GM12891 (cell line): ENCODE results near the gene GFM2.
A peak's percentile ranks its signal among the peaks of the same experiment; 100 is the strongest.
"Not testable (repeated sequence)": the region's sequence is repeated elsewhere in the genome, so short reads cannot be mapped to it uniquely, and the experiment has no call there.

Experiments used
- DNase-seq: peaks from one replicate; pipeline ENCODE4 v3.0.0; 2011; ENCODE audit warnings: low spot score; ENCODE audit not compliant: insufficient read length
- FAIRE-seq: peaks from 2 replicates; lab custom pipeline; 2011; peaks lifted over from hg19 to GRCh38; lab: Jason Lieb, UNC
- PAX5 ChIP-seq: IDR thresholded peaks from 2 replicates; pipeline ENCODE4 v1.6.1; 2011; ENCODE audit warnings: low read length, moderate library complexity, mild to moderate bottlenecking; ENCODE audit not compliant: insufficient read depth, severe bottlenecking
- POLR2A ChIP-seq: IDR thresholded peaks from 2 replicates; pipeline ENCODE4 v1.6.1; 2011; ENCODE audit warnings: low read depth, low read length, control low read depth
- POLR2AphosphoS5 ChIP-seq: IDR thresholded peaks from 2 replicates; pipeline ENCODE4 v1.6.1; 2011; ENCODE audit warnings: low read depth, low read length, control low read depth
- POU2F2 ChIP-seq: IDR thresholded peaks from 2 replicates; pipeline ENCODE4 v1.6.1; 2011; ENCODE audit warnings: low read depth, mild to moderate bottlenecking, control low read depth, low read length, moderate library complexity
- SPI1 ChIP-seq: IDR thresholded peaks from 2 replicates; pipeline ENCODE4 v1.6.1; 2011; ENCODE audit warnings: low read depth, low read length, control low read depth
- TAF1 ChIP-seq: IDR thresholded peaks from 2 replicates; pipeline ENCODE4 v1.6.1; 2011; ENCODE audit warnings: low read depth, low read length, control low read depth

The GFM2 gene

DNA sequence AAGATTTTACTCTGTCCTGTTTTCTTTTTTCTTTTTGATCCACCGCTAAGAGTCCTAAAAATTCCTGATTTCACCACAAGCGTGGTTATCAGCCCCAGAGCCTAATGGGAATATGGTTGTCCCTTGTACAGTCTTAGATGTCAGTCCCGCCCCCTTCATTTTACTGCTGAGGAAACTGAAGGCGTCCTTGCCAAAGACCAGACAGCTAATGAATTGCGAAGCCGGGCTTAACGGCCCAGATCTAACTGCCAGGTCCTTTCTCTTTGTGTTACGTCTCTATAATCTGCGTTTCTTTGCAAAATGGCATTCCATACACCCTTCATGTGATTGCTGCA lies 629 bp upstream of the GFM2 start:
- TF ChIP-seq POU2F2 = no peak
- TF ChIP-seq POLR2A = no peak
- no peak for TF ChIP-seq SPI1
- no peak for TF ChIP-seq PAX5
- no peak for TF ChIP-seq POLR2AphosphoS5
- TF ChIP-seq TAF1 = no peak
- FAIRE-seq (no peak), DNase-seq (no peak)

- TF ChIP-seq TAF1 = no peak
- no peak for TF ChIP-seq SPI1
- TF ChIP-seq POLR2AphosphoS5 = no peak
- no peak for TF ChIP-seq POLR2A
- TF ChIP-seq PAX5 = no peak
- no peak for TF ChIP-seq POU2F2
- FAIRE-seq (peak; percentile 64), DNase-seq (peak; percentile 39)
Measured at GRCh38 chr5:74766418-74766848, 484 bp downstream of the GFM2 start.

- FAIRE-seq = no peak
- TF ChIP-seq POLR2AphosphoS5 (no peak), POU2F2 (no peak), POLR2A (no peak), TAF1 (no peak), SPI1 (no peak), PAX5 (no peak)
- no peak for DNase-seq
Measured at GRCh38 chr5:74765929-74766328, 988 bp downstream of the GFM2 start.

DNA sequence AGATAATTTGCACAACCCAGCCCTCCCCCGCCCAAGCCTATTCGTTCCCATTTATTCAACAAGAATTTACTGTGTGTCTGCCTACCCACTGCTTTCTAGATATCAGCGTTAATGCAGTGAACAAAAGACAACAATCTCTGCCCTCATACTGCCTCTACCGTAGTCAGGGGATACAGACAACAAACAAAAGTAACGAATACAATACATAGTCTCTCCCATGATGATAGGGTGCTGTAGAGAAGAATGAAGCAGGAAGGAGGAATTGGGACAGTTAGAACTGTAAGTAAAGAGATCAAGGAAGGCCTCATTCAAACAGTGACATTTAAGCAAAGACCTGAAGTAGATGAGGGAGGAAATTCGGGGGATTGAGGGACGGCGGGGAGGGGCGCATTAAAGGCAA lies 1.7 kb downstream of the GFM2 start:
- FAIRE-seq (no peak), DNase-seq (no peak)
- no peak for TF ChIP-seq SPI1

GRCh38 chr5:74763504-74763903 lies 3.4 kb downstream of the GFM2 start:
- DNase-seq = no peak
- TF ChIP-seq PAX5 (no peak), POU2F2 (no peak), TAF1 (no peak), POLR2A (no peak), POLR2AphosphoS5 (no peak), SPI1 (no peak)
- no peak for FAIRE-seq

GRCh38 chr5:74762599-74762998 lies 4.3 kb downstream of the GFM2 start:
- TF ChIP-seq POLR2AphosphoS5 (no peak), TAF1 (no peak), POLR2A (no peak), POU2F2 (no peak), PAX5 (no peak), SPI1 (no peak)
- FAIRE-seq (no peak), DNase-seq (no peak)

DNA sequence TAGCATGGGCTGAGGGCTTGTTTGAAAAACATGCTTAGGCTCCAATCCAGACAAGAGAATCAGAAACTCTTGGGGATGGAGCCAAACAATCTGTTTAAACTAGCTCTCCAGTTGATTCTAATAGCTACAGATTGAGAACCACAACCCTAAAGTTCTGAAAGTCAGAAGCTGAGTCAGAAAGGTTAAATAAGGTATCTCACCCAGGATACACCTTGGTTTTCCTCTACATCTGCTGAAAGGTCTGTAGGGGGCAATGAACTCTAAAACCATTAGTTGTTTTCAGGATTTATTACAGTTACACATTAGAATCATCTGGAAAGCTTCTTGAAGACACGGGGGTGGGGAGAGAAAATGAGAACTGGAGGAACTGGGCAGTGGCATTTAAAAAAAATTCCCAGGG lies 5.7 kb downstream of the GFM2 start:
- FAIRE-seq (no peak), DNase-seq (no peak)
- TF ChIP-seq POLR2AphosphoS5 = no peak
- TF ChIP-seq POLR2A = no peak
- TF ChIP-seq POU2F2 = no peak
- no peak for TF ChIP-seq TAF1
- no peak for TF ChIP-seq PAX5
- no peak for TF ChIP-seq SPI1

- not testable (repeated sequence) for DNase-seq, FAIRE-seq
Measured at GRCh38 chr5:74748742-74749141, 18.2 kb downstream of the GFM2 start.

- TF ChIP-seq POU2F2 = no peak
- no peak for TF ChIP-seq PAX5
- TF ChIP-seq SPI1 = no peak
- no peak for TF ChIP-seq POLR2AphosphoS5
- no peak for TF ChIP-seq TAF1
- TF ChIP-seq POLR2A = no peak
- FAIRE-seq (no peak), DNase-seq (no peak)
Measured at GRCh38 chr5:74738406-74738805, 28.5 kb downstream of the GFM2 start.

GRCh38 chr5:74736759-74737158 lies 30.2 kb downstream of the GFM2 start:
- FAIRE-seq (no peak), DNase-seq (no peak)
- TF ChIP-seq POU2F2 (no peak), POLR2AphosphoS5 (no peak), PAX5 (no peak), POLR2A (no peak), SPI1 (no peak)

DNA sequence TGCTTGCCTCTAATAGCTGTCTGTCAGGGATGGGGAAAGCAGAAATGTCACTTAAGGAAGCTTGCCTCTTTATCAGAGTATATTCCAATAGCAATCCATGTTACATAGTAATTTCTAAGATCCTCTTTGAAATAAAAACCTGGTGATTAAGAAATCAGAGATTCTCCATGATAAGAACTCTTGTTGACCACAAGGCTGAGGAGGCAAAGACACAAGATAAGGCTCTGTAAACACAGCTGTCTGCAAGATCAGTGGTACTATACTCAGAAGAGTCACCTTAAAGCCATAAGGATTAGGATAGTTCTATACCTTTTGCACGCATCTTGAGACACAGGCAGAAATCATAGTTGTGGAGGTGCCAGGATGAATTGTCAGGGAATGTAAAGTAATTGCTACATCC lies 41.6 kb downstream of the GFM2 start:
- TF ChIP-seq POLR2AphosphoS5 = no peak
- no peak for TF ChIP-seq SPI1
- TF ChIP-seq POLR2A = no peak
- no peak for TF ChIP-seq PAX5
- no peak for TF ChIP-seq POU2F2
- no peak for TF ChIP-seq TAF1
- DNase-seq = no peak
- no peak for FAIRE-seq
